ENCODE data around the gene YAE1.

- TF ChIP-seq RAD21 (IDR thresholded peaks at IDR 0.05; ENCODE audit: low read depth) (no peak), REST (IDR thresholded peaks at IDR 0.05; ENCODE audit: low read depth) (no peak), EP300 (IDR thresholded peaks at IDR 0.05; ENCODE audit: borderline replicate concordance) (no peak), TEAD4 (IDR thresholded peaks at IDR 0.05) (no peak), USF1 (IDR thresholded peaks at IDR 0.05) (no peak), FOXM1 (IDR thresholded peaks at IDR 0.05; ENCODE audit: borderline replicate concordance, low read depth) (no peak), TAF1 (IDR thresholded peaks at IDR 0.05; ENCODE audit: low read depth) (no peak), ZBTB7A (IDR thresholded peaks at IDR 0.05; ENCODE audit: low read depth) (no peak)
- TF ChIP-seq, protein P1, sequence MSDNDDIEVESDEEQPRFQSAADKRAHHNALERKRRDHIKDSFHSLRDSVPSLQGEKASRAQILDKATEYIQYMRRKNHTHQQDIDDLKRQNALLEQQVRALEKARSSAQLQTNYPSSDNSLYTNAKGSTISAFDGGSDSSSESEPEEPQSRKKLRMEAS (IDR thresholded peaks at IDR 0.05): no peak
These were observed 49.0 kb upstream of the YAE1 start for GRCh38 chr7:39517240-39517639.
